Loucy (cell line): ENCODE results near the gene LRIG1.

Source experiments
- H2AFZ ChIP-seq: fragments of 200-600 bp; sonication (generic); 2 replicates; pipeline ENCODE4 v1.6.0; 2016; ENCODE audit warnings: antibody characterized with exemption, mild to moderate bottlenecking, low read length, moderate library complexity
- H3F3A ChIP-seq: fragments of 200-600 bp; 2 replicates; pipeline ENCODE4 v1.6.0; 2016; ENCODE audit warnings: antibody characterized with exemption, low read depth, mild to moderate bottlenecking
- H3K27me3 ChIP-seq: fragments of 200-600 bp; sonication (generic); 2 replicates; pipeline ENCODE4 v1.6.1; 2014; ENCODE audit warnings: low read length, mild to moderate bottlenecking; ENCODE audit not compliant: insufficient read depth, poor library complexity, severe bottlenecking
- H3K36me3 ChIP-seq: fragments of 200-600 bp; sonication (generic); 2 replicates; pipeline ENCODE4 v1.6.1; 2016; ENCODE audit warnings: low read length; ENCODE audit not compliant: insufficient read depth
- H3K4me1 ChIP-seq: fragments of 200-600 bp; sonication (generic); 2 replicates; pipeline ENCODE4 v1.5.1; 2014; ENCODE audit warnings: low read length, mild to moderate bottlenecking; ENCODE audit not compliant: insufficient read depth, poor library complexity, severe bottlenecking
- H3K4me2 ChIP-seq: fragments of 200-600 bp; sonication (generic); 2 replicates; pipeline ENCODE4 v1.6.0; 2014; ENCODE audit warnings: antibody characterized with exemption, low read length, low read depth, mild to moderate bottlenecking; ENCODE audit not compliant: poor library complexity, severe bottlenecking
- H3K4me3 ChIP-seq: fragments of 200-600 bp; sonication (generic); 2 replicates; pipeline ENCODE4 v1.5.1; 2014; ENCODE audit warnings: low read length, mild to moderate bottlenecking, mixed read lengths; ENCODE audit not compliant: poor library complexity, severe bottlenecking
- H3K79me2 ChIP-seq: fragments of 200-600 bp; sonication (generic); 2 replicates; pipeline ENCODE4 v1.6.1; 2014; ENCODE audit warnings: low read length; ENCODE audit not compliant: insufficient read depth
- H3K9ac ChIP-seq: fragments of 200-600 bp; sonication (generic); 2 replicates; pipeline ENCODE4 v1.6.0; 2014; ENCODE audit warnings: mild to moderate bottlenecking, low read depth, low read length, moderate library complexity; ENCODE audit not compliant: poor library complexity, severe bottlenecking
- H3K9me2 ChIP-seq: fragments of 200-600 bp; sonication (generic); replicated peaks from 2 replicates; pipeline ENCODE4 v1.6.1; 2016; ENCODE audit warnings: low read depth, low read length, mixed read lengths
- H3K9me3 ChIP-seq: fragments of 200-600 bp; sonication (generic); 2 replicates; pipeline ENCODE4 v1.6.1; 2014; ENCODE audit warnings: mild to moderate bottlenecking, antibody characterized with exemption, low read length, low read depth; ENCODE audit not compliant: insufficient read depth
- H4K20me1 ChIP-seq: fragments of 200-600 bp; sonication (generic); 2 replicates; pipeline ENCODE4 v1.6.0; 2014; ENCODE audit warnings: antibody characterized with exemption, low read length, mild to moderate bottlenecking; ENCODE audit not compliant: insufficient read depth, poor library complexity, severe bottlenecking
- EZH2phosphoT487 ChIP-seq: fragments of 200-600 bp; IDR thresholded peaks from 2 replicates; pipeline ENCODE4 v1.6.1; 2018; ENCODE audit warnings: antibody characterized with exemption, mild to moderate bottlenecking, moderate library complexity, borderline replicate concordance
- TF ChIP-seq, protein P1 (sequence below): fragments of 200-600 bp; sonication (generic); conservative IDR thresholded peaks from 2 replicates; pipeline ENCODE4 v1.5.1; 2014; ENCODE audit warnings: mild to moderate bottlenecking, antibody characterized with exemption, low read length

LRIG1 gene

GRCh38 chr3:66454464-66454859 lies 46.4 kb downstream of the LRIG1 start:
- H3K4me2 ChIP-seq, result no peak overlapping the region
- H2AFZ ChIP-seq, result no peak overlapping the region
- H3K9me3 ChIP-seq, result no peaks in the 10 kb centered on the region
- H3K4me1 ChIP-seq, result peaks cover 70% of the 10 kb centered on the region
- H3K27me3 ChIP-seq, result no peaks in the 10 kb centered on the region
- H3K9ac ChIP-seq, result no peak overlapping the region
- H4K20me1 ChIP-seq, result peaks cover 9% of the 10 kb centered on the region
- TF ChIP-seq, protein P1, sequence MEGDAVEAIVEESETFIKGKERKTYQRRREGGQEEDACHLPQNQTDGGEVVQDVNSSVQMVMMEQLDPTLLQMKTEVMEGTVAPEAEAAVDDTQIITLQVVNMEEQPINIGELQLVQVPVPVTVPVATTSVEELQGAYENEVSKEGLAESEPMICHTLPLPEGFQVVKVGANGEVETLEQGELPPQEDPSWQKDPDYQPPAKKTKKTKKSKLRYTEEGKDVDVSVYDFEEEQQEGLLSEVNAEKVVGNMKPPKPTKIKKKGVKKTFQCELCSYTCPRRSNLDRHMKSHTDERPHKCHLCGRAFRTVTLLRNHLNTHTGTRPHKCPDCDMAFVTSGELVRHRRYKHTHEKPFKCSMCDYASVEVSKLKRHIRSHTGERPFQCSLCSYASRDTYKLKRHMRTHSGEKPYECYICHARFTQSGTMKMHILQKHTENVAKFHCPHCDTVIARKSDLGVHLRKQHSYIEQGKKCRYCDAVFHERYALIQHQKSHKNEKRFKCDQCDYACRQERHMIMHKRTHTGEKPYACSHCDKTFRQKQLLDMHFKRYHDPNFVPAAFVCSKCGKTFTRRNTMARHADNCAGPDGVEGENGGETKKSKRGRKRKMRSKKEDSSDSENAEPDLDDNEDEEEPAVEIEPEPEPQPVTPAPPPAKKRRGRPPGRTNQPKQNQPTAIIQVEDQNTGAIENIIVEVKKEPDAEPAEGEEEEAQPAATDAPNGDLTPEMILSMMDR, result no peak
- TF ChIP-seq EZH2phosphoT487, result no peak
- peaks cover 31% of the 10 kb centered on the region; the same call in 1 of the 2 replicates for H3K36me3 ChIP-seq
- H3K9me2 ChIP-seq, result no peaks in the 10 kb centered on the region
- H3K4me3 ChIP-seq, result no peak overlapping the region
- 0 out of 2 replicates have a peak, but pooled peaks cover 3% of the 10 kb centered on the region for H3F3A ChIP-seq
- peaks cover 92% of the 10 kb centered on the region for H3K79me2 ChIP-seq

DNA sequence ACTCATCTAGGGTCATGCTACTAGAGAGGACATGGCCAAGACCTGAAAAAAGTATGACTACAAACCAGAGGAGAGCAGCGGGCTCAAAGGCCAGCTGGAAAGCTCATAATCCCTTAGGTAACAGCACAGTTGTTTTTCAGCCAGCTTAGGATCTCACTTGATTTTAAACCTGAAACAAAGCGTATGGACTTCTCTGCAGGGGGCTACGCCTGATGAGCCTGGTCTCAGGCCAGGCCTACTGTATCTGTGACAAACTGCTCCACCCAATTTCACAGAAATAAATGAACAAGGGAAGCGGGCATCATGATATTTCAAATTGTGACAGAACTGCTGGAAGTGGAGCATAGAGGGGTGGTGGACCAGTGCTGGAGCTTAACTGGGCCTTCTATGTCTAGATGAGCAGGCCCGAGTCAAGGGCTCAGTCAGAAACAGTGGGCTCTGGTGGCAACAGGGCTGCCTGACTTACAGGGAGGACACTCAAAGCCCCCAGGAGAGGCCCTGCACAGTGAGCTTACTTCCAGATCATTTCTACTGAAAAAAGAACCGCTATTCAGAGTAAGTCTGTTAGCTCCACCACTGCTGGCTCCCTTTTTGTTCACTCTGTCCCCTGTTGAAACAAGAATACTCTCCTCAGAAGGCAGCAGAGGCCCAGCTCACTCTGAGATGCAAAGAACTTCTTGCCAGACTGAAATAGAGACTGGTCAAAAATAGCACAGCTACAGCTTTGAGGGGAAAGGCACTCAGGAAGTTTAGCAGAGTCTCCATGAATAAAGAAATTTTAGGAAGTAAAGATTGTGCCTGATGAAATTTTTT lies 47.0 kb downstream of the LRIG1 start:
- 0 out of 2 replicates have a peak, but pooled peaks cover 3% of the 10 kb centered on the region for H3F3A ChIP-seq
- H3K36me3 ChIP-seq, result peaks cover 27% of the 10 kb centered on the region; the same call in 1 of the 2 replicates
- H3K9me3 ChIP-seq, result no peaks in the 10 kb centered on the region
- H3K4me3 ChIP-seq, result no peak overlapping the region
- peaks cover 9% of the 10 kb centered on the region for H4K20me1 ChIP-seq
- no peaks in the 10 kb centered on the region for H3K9me2 ChIP-seq
- H3K79me2 ChIP-seq, result peaks cover 87% of the 10 kb centered on the region
- no peak overlapping the region for H2AFZ ChIP-seq
- peaks cover 76% of the 10 kb centered on the region for H3K4me1 ChIP-seq
- no peak for TF ChIP-seq EZH2phosphoT487
- TF ChIP-seq, protein P1, result no peak
- no peaks in the 10 kb centered on the region for H3K27me3 ChIP-seq
- no peak overlapping the region for H3K9ac ChIP-seq
- no peak overlapping the region for H3K4me2 ChIP-seq

DNA sequence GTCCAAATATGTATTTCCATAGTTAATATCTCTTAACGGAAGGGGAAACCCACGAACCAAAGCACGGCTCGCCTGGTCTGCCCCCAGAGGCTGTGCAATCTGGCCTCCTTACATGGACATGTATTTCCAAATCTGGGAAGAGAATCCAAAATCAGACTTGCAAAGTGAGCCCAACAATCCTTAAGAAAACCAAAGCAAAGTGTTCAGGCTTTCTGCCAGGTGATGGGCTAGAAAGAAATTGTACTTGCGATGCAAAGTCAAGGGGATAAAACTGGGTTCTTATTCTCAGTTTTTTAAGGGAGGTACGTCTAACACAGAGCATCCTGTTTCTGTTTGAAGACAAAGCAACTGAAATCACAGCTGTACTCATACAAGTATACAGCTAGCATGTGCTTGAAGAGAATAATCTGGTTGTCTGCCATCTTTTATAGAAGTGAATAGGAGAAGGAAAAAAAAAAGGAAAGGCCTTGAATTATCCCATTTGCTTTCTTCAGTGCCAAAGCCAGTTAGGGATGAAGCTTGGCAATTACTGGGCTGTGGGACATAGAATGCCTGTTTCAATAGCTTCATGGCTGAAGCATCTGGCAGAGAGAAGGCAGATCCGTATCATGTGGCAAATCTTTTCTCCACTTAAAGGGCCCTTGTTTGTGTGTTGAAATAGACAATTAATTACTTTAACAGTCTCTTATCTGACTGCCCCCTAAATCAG lies 48.4 kb downstream of the LRIG1 start:
- Histone ChIP-seq H3K9me2 (no peaks in the 10 kb centered on the region), H3K79me2 (peaks cover 89% of the 10 kb centered on the region), H2AFZ (no peak overlapping the region), H3K9ac (no peak overlapping the region), H3K4me1 (peaks cover 72% of the 10 kb centered on the region), H3K4me3 (no peak overlapping the region), H3K36me3 (peaks cover 31% of the 10 kb centered on the region; the same call in 1 of the 2 replicates), H4K20me1 (peaks cover 6% of the 10 kb centered on the region), H3K4me2 (no peak overlapping the region), H3K9me3 (no peaks in the 10 kb centered on the region), H3F3A (0 out of 2 replicates have a peak, but pooled peaks cover 3% of the 10 kb centered on the region), H3K27me3 (no peaks in the 10 kb centered on the region)
- TF ChIP-seq, protein P1, result no peak
- no peak for TF ChIP-seq EZH2phosphoT487
